Heart left ventricle (tissue), 16 donors: ENCODE results near the gene CHST11. TPM values are rescaled to one million over a fixed set of nuclear protein-coding genes. Genes with fewer than 3 reads are reported as not detected.

ENCODE experiments used
- ATAC-seq, 4 donors: fragments of 200-7000 bp; cut with Tn5 transposase; one replicate each; pipeline ENCODE4 v1.9.1; 2020 to 2022; ENCODE audit warnings: moderate library complexity in 4 of 4, mild to moderate bottlenecking in 3 of 4, moderate number of reproducible peaks in 1 of 4
- DNase-seq, 5 donors: peaks; one replicate each; pipeline ENCODE4 v3.0.0-alpha.2; 2020
- H3K27ac ChIP-seq, 12 donors: fragments of 200-600 bp; sonication (generic) in 4 of 12; one replicate each; pipeline versions ENCODE4 v1.5.0 to v1.8.0; 2016 to 2022; ENCODE audit warnings: mild to moderate bottlenecking in 2 of 12
- H3K27me3 ChIP-seq, 9 donors: fragments of 200-600 bp; sonication (generic) in 2 of 9; one replicate each; pipeline versions ENCODE4 v1.5.1 to v1.8.0; 2016 to 2022; ENCODE audit warnings: mild to moderate bottlenecking in 3 of 9
- H3K36me3 ChIP-seq, 9 donors: fragments of 200-600 bp; sonication (generic) in 2 of 9; one replicate each; pipeline versions ENCODE4 v1.5.0 to v1.8.0; 2018 to 2022; ENCODE audit warnings: mild to moderate bottlenecking in 2 of 9
- H3K4me1 ChIP-seq, 12 donors: fragments of 200-600 bp; sonication (generic) in 4 of 12; one replicate each; pipeline versions ENCODE4 v1.5.0 to v1.8.0; 2016 to 2022; ENCODE audit warnings: mild to moderate bottlenecking in 3 of 12
- H3K4me3 ChIP-seq, 12 donors: fragments of 200-600 bp; sonication (generic) in 4 of 12; one replicate each; pipeline versions ENCODE4 v1.5.0 to v1.8.0; 2017 to 2022; ENCODE audit warnings: mild to moderate bottlenecking in 9 of 12, moderate library complexity in 4 of 12
- H3K9me3 ChIP-seq, 12 donors: fragments of 200-600 bp; sonication (generic) in 4 of 12; one replicate each; pipeline versions ENCODE4 v1.5.0 to v1.8.0; 2016 to 2022; ENCODE audit warnings: mild to moderate bottlenecking in 1 of 12
- POLR2A ChIP-seq, 2 donors: fragments of 450-650 bp; IDR thresholded peaks; one replicate each; pipeline ENCODE4 v1.6.1; 2017; ENCODE audit warnings: antibody characterized with exemption in 2 of 2, mild to moderate bottlenecking in 2 of 2, moderate library complexity in 2 of 2
- WGBS, 4 donors: extraction: QIAGEN DNeasy Blood & Tissue Kit in 2 of 4; methylation state at CpG; one replicate each; pipeline versions ENCODE4 v1.1.5 to v1.1.7; 2013 to 2018; 5-methylcytosine and 5-hydroxymethylcytosine counted together
- intact Hi-C, 10 donors: fragments of 100-400 bp; cut with DNase I; formaldehyde crosslinking; loops; one replicate each; pipeline versions ENCODE4 v1.11.1 to v1.14.2; 2022
- polyA plus RNA-seq, 2 donors: library from polyadenylated mRNA; stranded (reverse); fragments of 200-250 nt; gene quantifications; one replicate each; pipeline ENCODE4 v1.2.3, GENCODE V29; 2013
- total RNA-seq, 9 donors: library from RNA; depleted of rRNA in 2 of 9; stranded (reverse); fragments of >200 nt in 2 of 9; fragmentation: NEBNext Ultra II Directional in 3 of 9; extraction: Animal tissue kit (Norgen Biotek cat#: 25700) in 3 of 9; gene quantifications; one replicate each; pipeline versions ENCODE4 v1.1.0 to v1.2.4, GENCODE V29; 2016 to 2023
- TF ChIP-seq, protein P1 (sequence below), 12 donors: fragments of 200-600 bp; sonication (generic) in 4 of 12; IDR thresholded peaks; one replicate each; pipeline versions ENCODE4 v1.5.0 to v1.8.0; 2018 to 2022; ENCODE audit warnings: antibody characterized with exemption in 12 of 12, mild to moderate bottlenecking in 5 of 12
- donor health status: ischemic (EF 13 %, LVEDD 7.1; RV severe dilation, severe dysfunction).
- donor health status: healthy with polysubstance abuse.
- donor health status: DM: no; HTN: yes; CAD: no.
- donor health status: DM: no; HTN: no; CAD: no.
- donor health status: ischemic (EF 25% LVEDD 6.9; RV normal size, moderate dysfunction).
- donor health status: ischemic (EF 25% LVEDD 5.7; RV mildly dilated, moderate dysfunction).
- donor health status: healthy.
- donor health status: DM: yes; HTN: yes; CAD: no.
- donor health status: ischemic (EF 35%, LVEDD 5.7; RV mildly dilated, moderate dysfunction).
- donor health status: nonischemic (EF 11% LVEDD 7.7; RV severe dilation, severe dysfunction).
- donor health status: DM: yes; HTN: yes; CAD: no.
- donor health status: PGD.
- donor health status: ischemic (EF 29% LVEDD 5.4; RV normal size, mild dysfunction).
- donor health status: nonischemic (EF 23%, LVEDD 6.1; RV moderate dilation, normal function).

The CHST11 gene
- total and polyA plus RNA-seq, 11 donors: 1.1 to 16.9 (median 3.4) TPM

- no peak for ATAC-seq
- no peak overlapping the region for H3K27ac ChIP-seq
- no peak overlapping the region for H3K4me3 ChIP-seq
- WGBS, 4 donors: 72 to 88% (median 76%) methylated on average over 4 of the region's 4 CpGs
- H3K9me3 ChIP-seq: no peaks in the 10 kb centered on the region
- TF ChIP-seq, protein P1, sequence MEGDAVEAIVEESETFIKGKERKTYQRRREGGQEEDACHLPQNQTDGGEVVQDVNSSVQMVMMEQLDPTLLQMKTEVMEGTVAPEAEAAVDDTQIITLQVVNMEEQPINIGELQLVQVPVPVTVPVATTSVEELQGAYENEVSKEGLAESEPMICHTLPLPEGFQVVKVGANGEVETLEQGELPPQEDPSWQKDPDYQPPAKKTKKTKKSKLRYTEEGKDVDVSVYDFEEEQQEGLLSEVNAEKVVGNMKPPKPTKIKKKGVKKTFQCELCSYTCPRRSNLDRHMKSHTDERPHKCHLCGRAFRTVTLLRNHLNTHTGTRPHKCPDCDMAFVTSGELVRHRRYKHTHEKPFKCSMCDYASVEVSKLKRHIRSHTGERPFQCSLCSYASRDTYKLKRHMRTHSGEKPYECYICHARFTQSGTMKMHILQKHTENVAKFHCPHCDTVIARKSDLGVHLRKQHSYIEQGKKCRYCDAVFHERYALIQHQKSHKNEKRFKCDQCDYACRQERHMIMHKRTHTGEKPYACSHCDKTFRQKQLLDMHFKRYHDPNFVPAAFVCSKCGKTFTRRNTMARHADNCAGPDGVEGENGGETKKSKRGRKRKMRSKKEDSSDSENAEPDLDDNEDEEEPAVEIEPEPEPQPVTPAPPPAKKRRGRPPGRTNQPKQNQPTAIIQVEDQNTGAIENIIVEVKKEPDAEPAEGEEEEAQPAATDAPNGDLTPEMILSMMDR (IDR thresholded peaks at IDR 0.05): no peak
- no peak for TF ChIP-seq POLR2A (IDR thresholded peaks at IDR 0.05)
- intact Hi-C loops: no loop called here
- H3K27me3 ChIP-seq: no peaks in the 10 kb centered on the region
- peaks cover 0 to 44% (median 0%) of the 10 kb centered on the region in 12 donors for H3K4me1 ChIP-seq
- DNase-seq: no peak
- no peaks in the 10 kb centered on the region for H3K36me3 ChIP-seq
These were observed 126.6 kb downstream of the CHST11 start for GRCh38 chr12:104583301-104583700.

GRCh38 chr12:104585448-104586055 lies 128.8 kb downstream of the CHST11 start:
- 81 to 94% (median 90%) methylated on average over 4 of the region's 4 CpGs for WGBS, 4 donors
- TF ChIP-seq, protein P1 (IDR thresholded peaks at IDR 0.05): no peak
- no peak for TF ChIP-seq POLR2A (IDR thresholded peaks at IDR 0.05)
- ATAC-seq: no peak

GRCh38 chr12:104586351-104586919 lies 129.7 kb downstream of the CHST11 start:
- ATAC-seq: no peak

More at GRCh38 chr12:104585448-104586055, 128.8 kb downstream of the CHST11 start:
- Histone ChIP-seq H3K27me3 (no peaks in the 10 kb centered on the region), H3K27ac (no peak overlapping the region), H3K4me1 (peaks cover 0 to 26% (median 0%) of the 10 kb centered on the region in 12 donors), H3K9me3 (no peaks in the 10 kb centered on the region), H3K36me3 (no peaks in the 10 kb centered on the region), H3K4me3 (no peak overlapping the region)
- DNase-seq: no peak
- intact Hi-C loops: no loop called here

More at GRCh38 chr12:104586351-104586919, 129.7 kb downstream of the CHST11 start:
- TF ChIP-seq, protein P1 (IDR thresholded peaks at IDR 0.05): no peak
- no peak for TF ChIP-seq POLR2A (IDR thresholded peaks at IDR 0.05)
- no peak for DNase-seq
- no peak overlapping the region for H3K4me3 ChIP-seq
- H3K27me3 ChIP-seq: no peaks in the 10 kb centered on the region
- H3K36me3 ChIP-seq: no peaks in the 10 kb centered on the region
- H3K4me1 ChIP-seq: peaks cover 0 to 20% (median 0%) of the 10 kb centered on the region in 12 donors
- no peaks in the 10 kb centered on the region for H3K9me3 ChIP-seq
- intact Hi-C loops: no loop called here
- H3K27ac ChIP-seq: no peak overlapping the region
- WGBS, 4 donors: 83 to 85% (median 85%) methylated on average over 7 of the region's 7 CpGs
